Bladder microvascular endothelial cell (primary cell): Measurements from ENCODE around the gene C1orf35. TPM values are rescaled to one million over a fixed set of nuclear protein-coding genes. Genes with fewer than 3 reads are reported as not detected.

Experiments
- total RNA-seq: library from RNA; depleted of rRNA; stranded (reverse); fragments of >200 nt; gene quantifications from 2 replicates; pipeline ENCODE4 v1.2.3, GENCODE V29; 2014

Gene C1orf35
- total RNA-seq: 8.7 and 12.1 TPM in 2 replicates

DNA sequence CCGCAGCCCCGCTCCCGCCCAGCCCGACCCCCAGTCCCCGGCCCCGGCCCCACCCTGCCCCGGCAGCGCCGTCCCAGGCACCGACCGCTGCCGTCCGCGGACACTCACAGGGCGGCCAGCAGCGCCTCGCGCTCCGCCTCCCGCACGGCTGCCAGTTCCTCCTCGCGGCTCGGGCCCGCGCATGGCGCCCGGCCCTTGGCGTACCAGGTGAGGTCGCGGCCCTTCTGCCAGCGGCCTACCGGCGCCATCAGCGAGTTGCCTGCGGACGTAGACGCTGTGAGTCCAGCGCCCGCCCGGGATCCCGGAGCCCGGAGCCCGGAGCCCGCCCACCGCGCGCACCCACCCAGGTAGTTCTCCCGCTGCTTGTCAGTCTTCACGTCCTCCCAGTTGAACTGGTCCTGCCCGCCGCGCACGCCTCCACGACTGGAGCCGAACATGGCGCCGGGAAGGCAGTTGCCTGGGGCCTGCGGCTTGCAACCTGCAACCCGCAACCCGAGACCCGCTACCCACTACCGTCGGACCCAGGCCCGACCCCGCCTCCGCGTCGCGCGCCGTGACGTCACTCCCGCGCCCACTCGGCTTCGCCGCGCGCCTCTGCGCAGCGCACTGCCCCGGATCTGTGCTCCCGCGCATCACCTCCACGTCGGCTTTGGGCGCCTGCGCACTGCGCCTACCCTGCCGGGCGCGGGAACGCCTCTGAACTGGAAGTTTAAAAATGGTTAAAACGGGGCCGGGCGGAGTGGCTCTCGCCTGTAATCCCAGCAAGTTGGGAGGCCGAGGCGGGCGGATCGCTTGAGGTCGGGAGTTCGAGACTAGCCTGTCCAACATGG lies at the start of gene C1orf35:
C1orf35 (minus strand) TSS at position 535 of the 830 bp plus-strand sequence; CDS start at position 437, 98 bp downstream.

DNA sequence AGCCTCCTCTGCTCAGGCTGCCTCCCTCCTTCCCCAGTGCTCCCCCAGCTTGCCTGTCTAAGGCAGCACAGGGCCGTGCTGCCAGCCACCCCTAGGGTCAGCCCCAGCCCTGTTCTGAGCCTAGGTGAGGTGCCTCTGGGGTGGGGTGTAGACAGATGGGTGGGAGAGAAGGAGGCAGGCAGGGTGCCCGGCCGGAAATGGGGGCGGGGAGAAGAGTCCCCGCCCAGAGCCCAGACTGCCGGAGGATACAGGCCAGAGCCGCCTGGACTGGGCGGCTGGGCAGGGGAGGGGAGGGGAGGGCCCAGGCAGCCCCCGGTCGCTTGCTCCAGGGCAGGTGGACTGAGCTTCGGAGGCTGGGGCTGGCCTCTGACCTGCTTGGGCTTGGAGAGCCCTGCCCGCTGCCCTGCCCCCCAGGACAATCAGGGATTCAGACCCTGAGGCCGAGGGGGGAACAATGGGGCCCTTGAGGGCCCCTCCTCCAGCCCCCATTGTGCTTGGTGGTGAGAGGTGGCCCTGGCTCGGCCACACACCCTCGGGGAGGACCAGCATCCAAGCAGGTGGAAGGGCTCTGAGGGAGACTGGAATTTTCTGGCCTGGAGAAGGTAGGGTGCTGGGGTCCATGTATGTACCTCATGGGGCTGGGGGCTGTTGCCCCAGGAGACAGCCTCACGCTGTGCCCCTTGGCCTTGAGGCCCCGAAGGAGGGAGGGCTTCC lies 46.4 kb upstream of the C1orf35 start, which contains the start of gene GJC2:
GJC2 (plus strand) TSS at position 525 of the 714 bp plus-strand sequence. CDS start 7,829 bp downstream, outside the sequence.

DNA sequence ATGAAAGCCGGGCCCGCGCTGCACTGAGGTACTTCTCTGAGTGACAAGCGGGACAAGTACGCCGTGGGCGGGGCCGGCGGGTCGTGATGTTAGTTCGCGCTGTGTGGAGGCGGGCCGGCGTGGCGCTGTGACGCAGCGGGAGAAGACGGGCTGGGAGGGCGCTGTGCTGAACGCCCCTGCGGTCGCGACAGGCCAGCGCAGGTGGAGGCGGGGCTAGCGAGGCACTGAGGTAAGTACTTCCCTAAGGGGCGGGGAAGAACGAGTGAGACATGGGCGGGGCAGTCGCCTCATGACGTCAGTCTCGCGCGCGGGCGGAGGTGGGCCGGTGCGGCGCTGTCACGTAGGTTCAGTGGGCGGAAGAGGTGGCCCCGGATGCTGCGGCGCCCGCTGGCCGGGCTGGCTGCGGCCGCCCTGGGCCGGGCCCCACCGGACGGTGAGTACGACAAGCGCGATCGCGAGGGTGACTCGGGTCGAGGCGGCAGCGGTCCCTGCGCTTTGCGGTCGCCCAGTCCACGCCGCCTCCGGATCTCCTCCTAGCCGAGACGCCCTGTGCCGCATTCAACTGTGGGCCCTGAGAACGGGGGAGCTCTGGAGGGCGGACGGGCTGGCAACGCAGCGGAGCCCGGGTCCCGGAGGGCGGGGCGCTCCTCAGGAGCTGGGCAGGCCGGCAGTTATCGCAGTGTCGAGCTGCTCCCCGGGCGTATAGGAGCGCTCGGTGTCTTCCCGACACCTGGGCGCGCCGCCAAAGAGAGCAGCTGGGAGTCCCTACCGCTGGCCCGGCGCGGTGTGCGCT lies 37.0 kb upstream of the C1orf35 start, which contains the start of gene GUK1:
GUK1 (plus strand) TSS at position 349 of the 793 bp plus-strand sequence; CDS start at position 373, 24 bp downstream.

DNA sequence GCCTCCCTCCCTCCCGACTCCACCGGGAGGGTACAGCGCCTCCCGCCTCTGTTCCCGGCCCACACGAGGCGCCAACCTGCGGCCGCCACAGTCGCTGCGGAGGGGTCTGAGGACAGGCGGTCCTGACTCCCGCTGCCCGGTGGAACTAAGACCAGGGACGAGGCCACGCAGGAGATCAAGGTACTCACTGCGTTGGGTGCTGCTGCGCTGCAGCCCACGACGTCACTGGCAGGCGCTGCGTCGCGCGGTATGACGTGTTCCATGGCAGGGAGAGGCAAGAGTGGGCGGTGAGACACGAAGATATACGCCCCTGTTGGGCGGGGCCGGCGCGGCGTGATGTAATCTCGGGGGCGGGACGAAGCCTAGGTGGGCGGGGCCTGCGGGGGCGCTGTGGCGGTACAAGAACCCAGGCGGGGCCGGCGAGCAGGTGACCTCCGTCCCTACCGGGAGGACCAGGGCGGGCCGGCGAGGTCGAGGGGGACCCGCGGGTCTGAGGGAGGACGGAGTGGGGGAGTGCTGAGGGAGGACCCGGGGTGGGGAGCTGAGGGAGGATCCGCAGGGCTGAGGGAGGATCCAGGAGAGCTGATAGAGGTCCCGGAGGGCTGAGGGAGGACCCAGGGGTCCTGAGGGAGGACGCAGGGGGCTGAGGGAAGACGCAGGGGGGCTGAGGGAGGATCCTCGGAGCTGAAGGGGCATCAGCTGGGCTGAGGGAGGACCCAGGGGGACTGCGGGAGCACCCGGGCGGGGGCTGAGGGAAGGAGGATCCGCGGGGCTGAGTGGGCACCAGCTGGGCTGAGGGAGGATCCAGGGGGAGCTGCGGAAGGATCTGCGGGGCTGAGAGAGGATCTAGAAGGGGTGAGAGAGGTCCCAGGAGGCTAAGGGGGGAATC lies 6.2 kb upstream of the C1orf35 start, which contains the start of gene MRPL55:
MRPL55 (minus strand) TSS at position 227 of the 889 bp plus-strand sequence. CDS start 1,039 bp downstream, outside the sequence.

GRCh38 chr1:228082214-228082917 lies 20.8 kb downstream of the C1orf35 start, which contains the start of gene ARF1:
ARF1 (plus strand) TSS chr1:228082708; CDS start chr1:228097115, 14,407 bp downstream.

Other genes starting within 250 kb of the C1orf35 start
- gene WNT9A, start 155.4 kb downstream of the C1orf35 start, total RNA-seq: 0.97 and 1.7 TPM in 2 replicates
- gene WNT3A, start 96.3 kb downstream of the C1orf35 start, total RNA-seq: not detected in 2 replicates
- gene ARF1, start 20.6 kb downstream of the C1orf35 start, total RNA-seq: 201 and 419 TPM in 2 replicates
- gene MRPL55, start 6.0 kb upstream of the C1orf35 start, total RNA-seq: 41.9 and 66.9 TPM in 2 replicates
- 531 and 686 TPM in 2 replicates for gene GUK1, start 37.0 kb upstream of the C1orf35 start, total RNA-seq
- gene GJC2, start 46.6 kb upstream of the C1orf35 start, total RNA-seq: 0.49 and 4.9 TPM in 2 replicates
- gene IBA57, start 62.5 kb upstream of the C1orf35 start, total RNA-seq: 3.6 and 7.4 TPM in 2 replicates
- gene OBSCN, start 104.7 kb upstream of the C1orf35 start, total RNA-seq: 1.8 and 9.1 TPM in 2 replicates